ENCODE results near the gene IKBKE. TPM values are rescaled to one million over a fixed set of nuclear protein-coding genes. Genes with fewer than 3 reads are reported as not detected.

Gene IKBKE
- total and polyA plus RNA-seq, 10 of the 15 experiments (the other 5 are each of a cell fraction or from before 2014, with no cell fraction given), result 12.8 to 35.1 (median 23.1) TPM

DNA sequence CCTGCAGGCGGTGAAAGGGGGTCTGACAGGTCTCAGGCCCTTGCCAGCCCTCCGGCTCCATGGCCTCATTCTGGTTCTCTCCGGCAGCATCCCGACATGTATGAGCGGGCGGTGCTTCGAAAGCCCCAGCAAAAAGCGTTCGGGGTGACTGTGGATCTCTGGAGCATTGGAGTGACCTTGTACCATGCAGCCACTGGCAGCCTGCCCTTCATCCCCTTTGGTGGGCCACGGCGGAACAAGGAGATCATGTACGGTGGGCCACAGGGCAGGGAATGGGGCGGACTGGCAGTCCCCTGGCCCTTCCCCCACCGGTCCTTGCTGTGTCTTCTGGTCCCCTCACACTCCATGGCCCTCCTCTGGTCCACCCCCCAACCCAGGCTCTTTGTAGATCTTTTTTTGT is 6.3 kb downstream of the IKBKE start:
- Histone ChIP-seq H3K36me3 (ENCODE audit: control insufficient read depth in 2 of 2, insufficient read depth in 2 of 2, low read length in 1 of 2) (peaks cover 31 to 45% of the 10 kb centered on the region in 2 experiments), H3K4me2 (ENCODE audit: control insufficient read depth, insufficient read depth) (no peak overlapping the region), H2AFZ (ENCODE audit: control insufficient read depth, low read depth, low read length) (no peak overlapping the region), H3K4me1 (ENCODE audit: control insufficient read depth, insufficient read depth, low read length) (peaks cover 32% of the 10 kb centered on the region), H3K27me3 (replicated peaks in 1 of 2; ENCODE audit: control insufficient read depth in 2 of 2, insufficient read depth in 2 of 2, low read length in 1 of 2) (no peaks in the 10 kb centered on the region), H3K27ac (ENCODE audit: control insufficient read depth, insufficient read depth) (no peak overlapping the region), H3K4me3 (no peak overlapping the region), H3K79me2 (ENCODE audit: control insufficient read depth, insufficient read depth, low read length) (peaks cover 20% of the 10 kb centered on the region), H3K9me3 (replicated peaks; ENCODE audit: control insufficient read depth, insufficient read depth, low read length) (no peaks in the 10 kb centered on the region), H3K9ac (ENCODE audit: control insufficient read depth, insufficient read depth, low read length) (no peak overlapping the region), H4K20me1 (ENCODE audit: control insufficient read depth, insufficient read depth) (no peaks in the 10 kb centered on the region)
- POLR2A ChIA-PET, result interaction anchor here (0.8 to 1.5 kb wide), 3 partner anchors 11 to 30 kb away, joined by 3 to 5 read pairs (median 3); no protein-coding TSS in a partner anchor
- TF ChIP-seq ZNF622 (IDR thresholded peaks at IDR 0.05) (no peak), KAT2A (conservative IDR thresholded peaks at IDR 0.05; ENCODE audit: control insufficient read depth, low read depth, low read length) (no peak), TBL1XR1 (IDR thresholded peaks at IDR 0.05; ENCODE audit: low read depth, low read length) (no peak), HDGF (IDR thresholded peaks at IDR 0.05) (no peak), SPI1 (IDR thresholded peaks at IDR 0.05; ENCODE audit: borderline replicate concordance, insufficient read depth, low read depth, low read length) (no peak), POLR2A (IDR thresholded peaks at IDR 0.05; ENCODE audit: low read depth, low read length) (no peak), ZSCAN29 (IDR thresholded peaks at IDR 0.05) (no peak), RELA (IDR thresholded peaks at IDR 0.05; ENCODE audit: borderline replicate concordance, partially characterized antibody) (no peak)
- TF ChIP-seq, protein P1, sequence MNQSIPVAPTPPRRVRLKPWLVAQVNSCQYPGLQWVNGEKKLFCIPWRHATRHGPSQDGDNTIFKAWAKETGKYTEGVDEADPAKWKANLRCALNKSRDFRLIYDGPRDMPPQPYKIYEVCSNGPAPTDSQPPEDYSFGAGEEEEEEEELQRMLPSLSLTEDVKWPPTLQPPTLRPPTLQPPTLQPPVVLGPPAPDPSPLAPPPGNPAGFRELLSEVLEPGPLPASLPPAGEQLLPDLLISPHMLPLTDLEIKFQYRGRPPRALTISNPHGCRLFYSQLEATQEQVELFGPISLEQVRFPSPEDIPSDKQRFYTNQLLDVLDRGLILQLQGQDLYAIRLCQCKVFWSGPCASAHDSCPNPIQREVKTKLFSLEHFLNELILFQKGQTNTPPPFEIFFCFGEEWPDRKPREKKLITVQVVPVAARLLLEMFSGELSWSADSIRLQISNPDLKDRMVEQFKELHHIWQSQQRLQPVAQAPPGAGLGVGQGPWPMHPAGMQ (IDR thresholded peaks at IDR 0.05; ENCODE audit: borderline replicate concordance), result no peak
- TF ChIP-seq, protein P2, sequence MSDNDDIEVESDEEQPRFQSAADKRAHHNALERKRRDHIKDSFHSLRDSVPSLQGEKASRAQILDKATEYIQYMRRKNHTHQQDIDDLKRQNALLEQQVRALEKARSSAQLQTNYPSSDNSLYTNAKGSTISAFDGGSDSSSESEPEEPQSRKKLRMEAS (IDR thresholded peaks at IDR 0.05; ENCODE audit: low read depth, low read length), result no peak
- TF ChIP-seq, protein P3, sequence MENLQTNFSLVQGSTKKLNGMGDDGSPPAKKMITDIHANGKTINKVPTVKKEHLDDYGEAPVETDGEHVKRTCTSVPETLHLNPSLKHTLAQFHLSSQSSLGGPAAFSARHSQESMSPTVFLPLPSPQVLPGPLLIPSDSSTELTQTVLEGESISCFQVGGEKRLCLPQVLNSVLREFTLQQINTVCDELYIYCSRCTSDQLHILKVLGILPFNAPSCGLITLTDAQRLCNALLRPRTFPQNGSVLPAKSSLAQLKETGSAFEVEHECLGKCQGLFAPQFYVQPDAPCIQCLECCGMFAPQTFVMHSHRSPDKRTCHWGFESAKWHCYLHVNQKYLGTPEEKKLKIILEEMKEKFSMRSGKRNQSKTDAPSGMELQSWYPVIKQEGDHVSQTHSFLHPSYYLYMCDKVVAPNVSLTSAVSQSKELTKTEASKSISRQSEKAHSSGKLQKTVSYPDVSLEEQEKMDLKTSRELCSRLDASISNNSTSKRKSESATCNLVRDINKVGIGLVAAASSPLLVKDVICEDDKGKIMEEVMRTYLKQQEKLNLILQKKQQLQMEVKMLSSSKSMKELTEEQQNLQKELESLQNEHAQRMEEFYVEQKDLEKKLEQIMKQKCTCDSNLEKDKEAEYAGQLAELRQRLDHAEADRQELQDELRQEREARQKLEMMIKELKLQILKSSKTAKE (IDR thresholded peaks at IDR 0.05; ENCODE audit: low read depth, poor library complexity, severe bottlenecking), result no peak
- RAD21 ChIA-PET (ENCODE audit: unreplicated experiment), result interaction anchor here (1.4 to 1.6 kb wide), 2 partner anchors 11 to 13 kb away, joined by 3 to 4 read pairs; no protein-coding TSS in a partner anchor
- SMC1A ChIA-PET (ENCODE audit: uncharacterized antibody, unreplicated experiment), result interaction anchor here (1.3 to 3.7 kb wide), 4 partner anchors 12 to 109 kb away, joined by 3 to 70 read pairs (median 4); no protein-coding TSS in a partner anchor
- ATAC-seq (no peak), FAIRE-seq (no peak), DNase-seq (ENCODE audit: low read depth, low spot score) (no peak)
- CTCF ChIA-PET, result interaction anchor here (0.7 to 10.7 kb wide), 6 partner anchors 13 to 155 kb away, joined by 3 to 199 read pairs (median 26); no protein-coding TSS in a partner anchor
- in situ Hi-C loops (cut with MboI), result no loop called here
- BruUV-seq (replicated peaks), result no TSS peak
- WGBS (ENCODE audit: insufficient coverage, insufficient replicate concordance, low lambda C conversion rate, missing lambda C conversion rate), result 95% methylated on average over 14 of the region's 14 CpGs
- intact Hi-C loops (cut with micrococcal nuclease; ENCODE audit: unreplicated experiment), result no loop called here

Measured in GM12878 (cell line).